Fibroblast of lung (primary cell): ENCODE data around the gene TRIM38. TPM values are rescaled to one million over a fixed set of nuclear protein-coding genes. Genes with fewer than 3 reads are reported as not detected.

Experiments used
- DNase-seq, 2 donors: peaks; one replicate each; pipeline versions ENCODE4 v3.0.0 to v3.0.0-alpha.2; 2010; ENCODE audit warnings: low read depth in 2 of 2
- H2AFZ ChIP-seq: 2 replicates; pipeline ENCODE4 v1.5.1; 2012; ENCODE audit warnings: low read length, control low read depth, inconsistent platforms
- H3K27ac ChIP-seq: 2 replicates; pipeline ENCODE4 v1.5.1; 2011; ENCODE audit warnings: low read length, control low read depth; ENCODE audit not compliant: insufficient read depth
- H3K27me3 ChIP-seq: 2 replicates; pipeline ENCODE4 v1.5.1; 2011; ENCODE audit warnings: mild to moderate bottlenecking, low read length; ENCODE audit not compliant: control insufficient read depth, insufficient read depth
- H3K36me3 ChIP-seq: 2 replicates; pipeline ENCODE4 v1.5.1; 2011; ENCODE audit warnings: low read length; ENCODE audit not compliant: control insufficient read depth, insufficient read depth
- H3K4me1 ChIP-seq: 2 replicates; pipeline ENCODE4 v1.5.1; 2011; ENCODE audit warnings: low read length; ENCODE audit not compliant: control insufficient read depth, insufficient read depth; ENCODE audit errors: extremely low read depth
- H3K4me2 ChIP-seq: 2 replicates; pipeline ENCODE4 v1.5.1; 2011; ENCODE audit warnings: low read length, control low read depth; ENCODE audit not compliant: insufficient read depth; ENCODE audit errors: extremely low read depth
- H3K4me3 ChIP-seq, 4 experiments: fragments of 200-600 bp in 1 of 4; sonication (generic) in 1 of 4; replicated peaks in 1 of 4; 2 replicates each; pipeline ENCODE4 v1.5.1; 2011 to 2016; ENCODE audit warnings: low read length in 4 of 4, low read depth in 3 of 4, mild to moderate bottlenecking in 3 of 4, control low read depth in 2 of 4, inconsistent platforms in 1 of 4, mixed read lengths in 1 of 4; ENCODE audit not compliant: insufficient read depth in 1 of 4; ENCODE audit errors: control extremely low read depth in 1 of 4
- H3K79me2 ChIP-seq: 2 replicates; pipeline ENCODE4 v1.5.1; 2012; ENCODE audit warnings: mild to moderate bottlenecking, low read length, inconsistent platforms; ENCODE audit not compliant: control insufficient read depth, insufficient read depth
- H3K9ac ChIP-seq: 2 replicates; pipeline ENCODE4 v1.5.1; 2011; ENCODE audit warnings: mild to moderate bottlenecking, low read length, control low read depth; ENCODE audit not compliant: insufficient read depth
- H3K9me3 ChIP-seq: 2 replicates; pipeline ENCODE4 v1.5.1; 2012; ENCODE audit warnings: low read depth, low read length; ENCODE audit not compliant: control insufficient read depth, insufficient read depth
- H4K20me1 ChIP-seq: 2 replicates; pipeline ENCODE4 v1.5.1; 2011; ENCODE audit warnings: low read length; ENCODE audit not compliant: control insufficient read depth, insufficient read depth; ENCODE audit errors: extremely low read depth
- EZH2 ChIP-seq: IDR thresholded peaks from 2 replicates; pipeline ENCODE4 v1.5.1; 2012; ENCODE audit warnings: low read length, control low read depth, mild to moderate bottlenecking; ENCODE audit errors: missing control alignments
- polyA plus RNA-seq, 2 donors: library from polyadenylated mRNA; depleted of rRNA in 1 of 2; stranded (reverse) in 1 of 2; unstranded in 1 of 2; fragments of >200 nt; gene quantifications; 2 replicates each; pipeline ENCODE4 v1.2.1, GENCODE V29; 2011 to 2012; ENCODE audit warnings: missing spikeins in 1 of 2
- total RNA-seq: library from RNA; depleted of rRNA; stranded (reverse); fragments of >200 nt; gene quantifications from 2 replicates; pipeline ENCODE4 v1.2.1, GENCODE V29; 2014
- TF ChIP-seq, protein P1 (sequence below), 2 donors: IDR thresholded peaks in 1 of 2; conservative IDR thresholded peaks in 1 of 2; 1 replicate in 1 of 2; 2 replicates in 1 of 2; pipeline ENCODE4 v1.5.1; 2011 to 2012; ENCODE audit warnings: low read length in 2 of 2, control low read depth in 1 of 2, inconsistent platforms in 1 of 2, low read depth in 1 of 2, mild to moderate bottlenecking in 1 of 2

The TRIM38 gene
- total and polyA plus RNA-seq, 2 donors (not counting 1 experiment from before 2014, with no cell fraction given) = 7.6 to 14.5 TPM

DNA sequence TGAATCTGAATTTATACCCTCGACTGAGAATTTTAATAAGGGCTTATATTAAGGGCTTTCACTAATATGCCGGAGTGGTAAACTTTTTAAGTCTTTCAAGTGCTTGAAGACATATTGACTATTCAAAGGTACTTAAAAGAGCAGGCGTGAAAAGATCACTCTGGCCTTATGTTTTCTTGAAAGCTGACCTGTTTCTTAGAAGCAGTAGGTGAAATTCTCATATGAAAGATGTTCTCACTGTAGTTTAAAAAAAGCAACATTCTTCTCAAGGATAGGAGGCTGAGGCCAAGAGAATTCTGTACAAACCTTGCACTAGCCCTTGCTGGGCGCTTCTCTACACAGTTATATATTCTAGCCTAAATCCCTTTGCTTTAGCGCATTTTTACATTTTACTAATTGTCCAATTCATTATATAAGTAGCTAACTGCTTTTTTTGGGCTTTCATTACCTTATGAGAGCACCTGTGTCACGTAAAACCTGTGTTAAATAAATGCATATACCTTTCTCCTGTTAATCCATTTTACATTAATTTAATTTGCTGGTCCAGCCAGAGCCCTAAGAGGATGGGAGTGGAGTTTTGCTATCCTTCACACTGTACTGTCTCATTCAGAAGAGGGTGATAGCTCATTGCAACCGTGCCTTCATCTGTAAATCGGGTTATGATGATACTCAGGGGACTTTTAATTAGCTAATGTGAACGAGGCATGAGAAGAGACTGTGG lies 65.0 kb downstream of the TRIM38 start:
- no peak for TF ChIP-seq EZH2
- TF ChIP-seq, protein P1, sequence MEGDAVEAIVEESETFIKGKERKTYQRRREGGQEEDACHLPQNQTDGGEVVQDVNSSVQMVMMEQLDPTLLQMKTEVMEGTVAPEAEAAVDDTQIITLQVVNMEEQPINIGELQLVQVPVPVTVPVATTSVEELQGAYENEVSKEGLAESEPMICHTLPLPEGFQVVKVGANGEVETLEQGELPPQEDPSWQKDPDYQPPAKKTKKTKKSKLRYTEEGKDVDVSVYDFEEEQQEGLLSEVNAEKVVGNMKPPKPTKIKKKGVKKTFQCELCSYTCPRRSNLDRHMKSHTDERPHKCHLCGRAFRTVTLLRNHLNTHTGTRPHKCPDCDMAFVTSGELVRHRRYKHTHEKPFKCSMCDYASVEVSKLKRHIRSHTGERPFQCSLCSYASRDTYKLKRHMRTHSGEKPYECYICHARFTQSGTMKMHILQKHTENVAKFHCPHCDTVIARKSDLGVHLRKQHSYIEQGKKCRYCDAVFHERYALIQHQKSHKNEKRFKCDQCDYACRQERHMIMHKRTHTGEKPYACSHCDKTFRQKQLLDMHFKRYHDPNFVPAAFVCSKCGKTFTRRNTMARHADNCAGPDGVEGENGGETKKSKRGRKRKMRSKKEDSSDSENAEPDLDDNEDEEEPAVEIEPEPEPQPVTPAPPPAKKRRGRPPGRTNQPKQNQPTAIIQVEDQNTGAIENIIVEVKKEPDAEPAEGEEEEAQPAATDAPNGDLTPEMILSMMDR (conservative IDR thresholded peaks at IDR 0.05 in 1 of 2, IDR thresholded peaks at IDR 0.05 in 1 of 2; ENCODE audit: low read depth in 1 of 2, low read length in 2 of 2) = no peak
- peak overlapping the region; percentile 34 to 84 (median 68) for H3K4me3 ChIP-seq
- H3K9ac ChIP-seq = no peak overlapping the region
- H3K4me2 ChIP-seq = peak overlapping the region; percentile 64
- H3K4me1 ChIP-seq = peaks cover 9% of the 10 kb centered on the region
- H2AFZ ChIP-seq = no peak overlapping the region
- no peaks in the 10 kb centered on the region for H3K9me3 ChIP-seq
- DNase-seq = no peak
- H3K79me2 ChIP-seq = no peaks in the 10 kb centered on the region
- H4K20me1 ChIP-seq = no peaks in the 10 kb centered on the region
- no peaks in the 10 kb centered on the region for H3K36me3 ChIP-seq
- H3K27me3 ChIP-seq = no peaks in the 10 kb centered on the region
- H3K27ac ChIP-seq = peak overlapping the region; percentile 89

- Histone ChIP-seq H3K9me3 (no peaks in the 10 kb centered on the region), H2AFZ (no peak overlapping the region), H3K4me1 (peaks cover 9% of the 10 kb centered on the region), H3K36me3 (no peaks in the 10 kb centered on the region), H3K4me2 (no peak overlapping the region), H3K27ac (no peak overlapping the region), H3K9ac (no peak overlapping the region), H3K27me3 (no peaks in the 10 kb centered on the region), H3K79me2 (no peaks in the 10 kb centered on the region), H3K4me3 (no peak overlapping the region), H4K20me1 (no peaks in the 10 kb centered on the region)
- no peak for DNase-seq
- TF ChIP-seq, protein P1 (conservative IDR thresholded peaks at IDR 0.05 in 1 of 2, IDR thresholded peaks at IDR 0.05 in 1 of 2; ENCODE audit: low read depth in 1 of 2, low read length in 2 of 2) = no peak
- TF ChIP-seq EZH2 = no peak
Measured at GRCh38 chr6:26028212-26028745, 65.7 kb downstream of the TRIM38 start.

DNA sequence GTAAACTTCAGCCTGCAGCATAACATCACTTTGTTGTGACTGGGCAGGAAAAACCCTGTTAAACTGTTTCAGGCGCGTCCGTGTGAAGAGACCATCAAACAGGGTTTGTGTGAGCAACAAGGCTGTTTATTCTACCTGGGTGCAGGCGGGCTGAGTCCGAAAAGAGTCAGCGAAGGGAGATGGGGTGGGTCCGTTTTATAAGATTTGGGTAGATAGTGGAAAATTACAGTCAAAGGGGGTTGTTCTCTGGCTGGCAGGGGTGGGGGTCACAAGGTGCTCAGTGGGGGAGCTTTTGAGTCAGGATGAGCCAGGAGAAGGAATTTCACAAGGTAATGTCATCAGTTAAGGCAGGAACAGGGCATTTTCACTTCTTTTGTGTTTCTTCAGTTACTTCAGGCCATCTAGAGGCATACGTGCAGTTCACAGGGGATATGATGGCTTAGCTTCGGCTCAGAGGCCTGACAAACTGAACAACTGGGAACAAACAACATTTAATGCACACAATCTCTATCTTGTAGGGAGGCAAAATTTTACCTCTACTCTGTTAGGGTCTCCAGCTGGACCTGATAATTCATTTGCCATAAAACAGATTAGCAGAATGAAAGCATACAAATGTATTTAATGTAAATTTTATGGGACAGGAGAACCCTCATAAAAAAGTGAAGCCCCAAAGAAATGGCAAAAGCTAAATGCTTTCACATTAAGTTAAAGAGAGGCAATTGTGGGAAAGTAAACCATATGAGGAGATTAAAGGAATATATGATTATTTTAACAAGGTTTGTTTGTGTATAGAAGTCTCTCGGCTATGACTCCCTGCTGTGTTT lies 66.4 kb downstream of the TRIM38 start:
- DNase-seq = no peak
- Histone ChIP-seq H3K27ac (no peak overlapping the region), H2AFZ (no peak overlapping the region), H3K9me3 (no peaks in the 10 kb centered on the region), H3K4me2 (no peak overlapping the region), H3K79me2 (no peaks in the 10 kb centered on the region), H3K36me3 (no peaks in the 10 kb centered on the region), H3K4me3 (no peak overlapping the region), H3K27me3 (no peaks in the 10 kb centered on the region), H3K4me1 (peaks cover 9% of the 10 kb centered on the region), H4K20me1 (no peaks in the 10 kb centered on the region), H3K9ac (no peak overlapping the region)
- TF ChIP-seq, protein P1 (conservative IDR thresholded peaks at IDR 0.05 in 1 of 2, IDR thresholded peaks at IDR 0.05 in 1 of 2; ENCODE audit: low read depth in 1 of 2, low read length in 2 of 2) = no peak
- TF ChIP-seq EZH2 = no peak
